A673 (cell line): ENCODE results near the gene NDUFS3. TPM values are rescaled to one million over a fixed set of nuclear protein-coding genes. Genes with fewer than 3 reads are reported as not detected.
"Not testable (repeated sequence)": the region's sequence is repeated elsewhere in the genome, so short reads cannot be mapped to it uniquely, and the experiment has no call there.

ENCODE experiments used
- BruUV-seq: library from RNA; stranded (reverse); fragments of 400-500 nt; replicated peaks from 2 replicates; lab custom pipeline; 2021; lab: Mats Ljungman, UMichigan
- CTCF ChIA-PET: fragments of 300-600 bp; sonication (Branson Sonifier 250); formaldehyde crosslinking; loops from one replicate; lab custom pipeline; 2022; ENCODE audit warnings: antibody characterized with exemption; lab: Charles Lee
- POLR2A ChIA-PET: fragments of 300-600 bp; sonication (Branson Sonifier 250); formaldehyde crosslinking; loops from one replicate; lab custom pipeline; 2022; ENCODE audit warnings: antibody characterized with exemption; ENCODE audit not compliant: low non-redundant PET; lab: Charles Lee
- DNase-seq: peaks from one replicate; pipeline ENCODE4 v3.0.0-alpha.2; 2015; ENCODE audit warnings: low spot score
- H3K27ac ChIP-seq: fragments of 200-600 bp; sonication (generic); 2 replicates; pipeline ENCODE4 v1.5.1; 2016; ENCODE audit warnings: mixed run types, low read depth, mild to moderate bottlenecking, mixed read lengths, antibody characterized with exemption, low read length; ENCODE audit not compliant: poor library complexity, severe bottlenecking
- H3K27me3 ChIP-seq: fragments of 200-600 bp; sonication (generic); replicated peaks from 2 replicates; pipeline ENCODE4 v1.6.1; 2017; ENCODE audit warnings: mixed run types, low read depth, mild to moderate bottlenecking, mixed read lengths, antibody characterized with exemption, low read length; ENCODE audit not compliant: insufficient read depth, poor library complexity
- H3K36me3 ChIP-seq: fragments of 200-600 bp; sonication (generic); 2 replicates; pipeline ENCODE4 v1.6.1; 2016; ENCODE audit warnings: mixed run types, mild to moderate bottlenecking, mixed read lengths, antibody characterized with exemption, low read length; ENCODE audit not compliant: insufficient read depth, poor library complexity, severe bottlenecking
- H3K4me1 ChIP-seq: fragments of 200-600 bp; sonication (generic); 2 replicates; pipeline ENCODE4 v1.6.1; 2017; ENCODE audit warnings: mixed run types, mild to moderate bottlenecking, mixed read lengths, antibody characterized with exemption, low read length; ENCODE audit not compliant: insufficient read depth, poor library complexity, severe bottlenecking
- H3K4me3 ChIP-seq: fragments of 200-600 bp; sonication (generic); 2 replicates; pipeline ENCODE4 v1.5.1; 2016; ENCODE audit warnings: low read depth, mixed run types, mild to moderate bottlenecking, mixed read lengths, low read length; ENCODE audit not compliant: poor library complexity, severe bottlenecking
- H3K9me3 ChIP-seq: fragments of 200-600 bp; sonication (generic); 2 replicates; pipeline ENCODE4 v1.6.1; 2016; ENCODE audit warnings: mixed run types, low read depth, mild to moderate bottlenecking, mixed read lengths, antibody characterized with exemption, low read length; ENCODE audit not compliant: poor library complexity, severe bottlenecking
- CTCF ChIP-seq: fragments of 300-800, 200-600 bp; sonication (generic); conservative IDR thresholded peaks from 2 replicates; pipeline ENCODE4 v1.5.1; 2017; ENCODE audit warnings: low read depth, mild to moderate bottlenecking, antibody characterized with exemption, low read length, moderate library complexity, mixed read lengths
- EZH2 ChIP-seq: fragments of 200-600 bp; sonication (generic); IDR thresholded peaks from 2 replicates; pipeline ENCODE4 v1.6.1; 2017; ENCODE audit warnings: borderline replicate concordance, low read depth, mild to moderate bottlenecking, mixed read lengths, antibody characterized with exemption, low read length; ENCODE audit not compliant: poor library complexity, severe bottlenecking
- intact Hi-C: fragments of 100-400 bp; cut with micrococcal nuclease; formaldehyde crosslinking; loops from one replicate; pipeline ENCODE4 v1.10.0; 2022; ENCODE audit not compliant: unreplicated experiment
- total RNA-seq: library from RNA; stranded (reverse); gene quantifications from 2 replicates; pipeline ENCODE4 v1.2.3, GENCODE V29; 2021

Gene NDUFS3
- total RNA-seq, 1 experiment from 2014 or later = 444 TPM

- peak; percentile 100 for DNase-seq
- no peaks in the 10 kb centered on the region for H3K9me3 ChIP-seq
- intact Hi-C loops = no loop called here
- peaks cover 17% of the 10 kb centered on the region for H3K36me3 ChIP-seq
- H3K4me1 ChIP-seq = peaks cover 21% of the 10 kb centered on the region
- CTCF ChIA-PET = interaction anchor here (0.5 to 1.1 kb wide), 19 partner anchors 11 to 858 kb away, joined by 3 to 8 read pairs (median 4); partner anchors contain the start of genes DDB2 and SLC39A13
- POLR2A ChIA-PET = interaction anchor here (0.5 to 0.7 kb wide), 3 partner anchors 69 to 286 kb away, joined by 3 to 12 read pairs (median 3); partner anchors contain the start of gene SLC39A13
- TF ChIP-seq CTCF (peak; percentile 93), EZH2 (no peak)
- H3K27ac ChIP-seq = peak within 1 kb of the TSS; percentile 91
- peak within 1 kb of the TSS; percentile 63 for H3K4me3 ChIP-seq
- BruUV-seq = no TSS peak
- H3K27me3 ChIP-seq = no peaks in the 10 kb centered on the region
Measured at GRCh38 chr11:47552566-47553405, 26.1 kb upstream of the NDUFS3 start, which contains the start of gene CELF1. Gene CELF1, minus strand, starts transcription at chr11:47553132. Its CDS starts 53,609 bp downstream, at chr11:47499523.

GRCh38 chr11:47553406-47553743 lies 25.5 kb upstream of the NDUFS3 start:
- H3K27ac ChIP-seq = peak overlapping the region; percentile 91
- intact Hi-C loops = no loop called here

GRCh38 chr11:47557004-47557403 lies 21.9 kb upstream of the NDUFS3 start:
- intact Hi-C loops, H3K4me1 ChIP-seq, H3K27me3 ChIP-seq, H3K36me3 ChIP-seq, POLR2A ChIA-PET, DNase-seq, BruUV-seq, H3K9me3 ChIP-seq, CTCF ChIA-PET, H3K4me3 ChIP-seq, H3K27ac ChIP-seq: not testable (repeated sequence)

More at GRCh38 chr11:47553406-47553743, 25.5 kb upstream of the NDUFS3 start:
- Histone ChIP-seq H3K4me1 (peaks cover 15% of the 10 kb centered on the region), H3K36me3 (peaks cover 17% of the 10 kb centered on the region), H3K27me3 (no peaks in the 10 kb centered on the region), H3K9me3 (no peaks in the 10 kb centered on the region), H3K4me3 (peak overlapping the region; percentile 63)
- ChIA-PET POLR2A (interaction anchor here (0.6 kb wide), 1 partner anchor 145 kb away, joined by 3 read pairs; the partner anchor contains the start of gene SLC39A13), CTCF (interaction anchor here (0.5 to 0.7 kb wide), 15 partner anchors 11 to 859 kb away, joined by 3 to 8 read pairs (median 4); partner anchors contain the start of genes DDB2 and SLC39A13)
- BruUV-seq = no TSS peak
- TF ChIP-seq CTCF (no peak; the same call in 1 of the 2 replicates), EZH2 (no peak)
- DNase-seq = no peak
